Suprapubic skin (tissue), 4 donors: ENCODE measurements around the gene ACP7.

Experiments
- CTCF ChIP-seq, 2 donors: fragments of 200-600 bp in 1 of 2; fragments of 450-650 bp in 1 of 2; sonication (generic) in 1 of 2; IDR thresholded peaks; one replicate each; pipeline ENCODE4 v1.5.1; 2016 to 2019; ENCODE audit warnings: antibody characterized with exemption in 2 of 2, mild to moderate bottlenecking in 1 of 2, moderate library complexity in 1 of 2
- EP300 ChIP-seq: sonication (generic); formaldehyde crosslinking; IDR thresholded peaks from one replicate; pipeline ENCODE4 v1.6.1; 2017; ENCODE audit warnings: antibody characterized with exemption
- POLR2A ChIP-seq, 2 donors: fragments of 450-650 bp; IDR thresholded peaks; one replicate each; pipeline ENCODE4 v1.6.1; 2017; ENCODE audit warnings: antibody characterized with exemption in 2 of 2, mild to moderate bottlenecking in 2 of 2, moderate library complexity in 2 of 2
- POLR2AphosphoS5 ChIP-seq, 3 donors: sonication (generic); formaldehyde crosslinking; IDR thresholded peaks; one replicate each; pipeline ENCODE4 v1.6.1; 2017; ENCODE audit warnings: antibody characterized with exemption in 3 of 3

GRCh38 chr19:39113199-39113598 is 29.0 kb downstream of the ACP7 start:
- TF ChIP-seq CTCF (IDR thresholded peaks at IDR 0.05) (no peak), POLR2AphosphoS5 (IDR thresholded peaks at IDR 0.05) (no peak), EP300 (no peak), POLR2A (IDR thresholded peaks at IDR 0.05) (no peak)
